ENCODE data around the gene SLC47A2.

Gene SLC47A2

DNA sequence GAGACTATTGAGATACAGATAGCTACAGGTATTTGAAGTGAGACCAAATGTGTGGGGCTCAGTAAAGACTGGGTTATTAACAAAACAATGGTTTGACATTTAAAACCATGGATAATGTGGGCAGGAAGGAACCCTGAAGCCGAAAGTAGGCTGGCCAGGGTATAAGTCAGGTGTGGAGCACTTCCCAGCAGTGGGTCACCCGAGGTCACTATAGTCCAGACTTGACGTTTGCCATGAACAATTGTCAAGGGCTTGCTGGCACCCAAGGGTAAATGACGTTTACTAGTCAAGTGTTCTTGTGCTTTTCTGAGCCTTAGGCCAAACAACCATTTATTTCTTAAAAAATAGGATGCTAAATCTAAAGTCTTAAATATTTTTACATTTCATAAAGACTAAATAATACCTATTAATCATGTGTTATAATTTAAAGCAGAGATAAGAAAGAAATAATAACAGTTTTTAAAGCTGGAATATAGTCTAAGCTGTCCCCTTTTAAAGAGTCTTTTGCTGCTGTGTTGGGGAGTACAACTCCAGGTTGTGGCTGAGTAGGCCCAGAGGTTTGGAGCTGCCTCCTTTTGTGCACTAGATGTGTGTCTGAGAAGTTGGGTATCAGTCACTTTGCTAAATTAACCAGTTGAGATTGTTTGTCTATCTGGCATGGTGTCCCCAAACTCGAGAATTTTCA, 52.1 kb downstream of the SLC47A2 start:
- no peak for DNase-seq

GRCh38 chr17:19663097-19663496, 53.3 kb downstream of the SLC47A2 start:
- no peak for DNase-seq

DNA sequence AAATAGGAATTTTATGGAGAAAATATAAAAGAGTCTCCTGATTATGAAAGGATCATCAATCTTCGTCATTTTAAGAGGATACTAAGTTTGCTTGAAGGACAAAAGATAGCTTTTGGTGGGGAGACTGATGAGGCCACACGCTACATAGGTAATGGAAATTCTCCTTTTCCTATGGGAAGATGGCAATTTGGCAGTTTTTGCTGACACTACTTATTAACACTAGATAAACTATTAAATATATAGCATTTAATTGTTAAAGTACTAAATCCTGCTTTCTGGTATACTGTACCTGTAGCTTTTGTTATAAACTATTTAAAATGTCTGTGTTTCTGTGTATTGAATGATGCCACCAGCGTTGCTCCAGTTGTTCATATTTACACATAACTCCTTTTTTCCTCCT, 55.3 kb downstream of the SLC47A2 start:
- no peak for DNase-seq

DNA sequence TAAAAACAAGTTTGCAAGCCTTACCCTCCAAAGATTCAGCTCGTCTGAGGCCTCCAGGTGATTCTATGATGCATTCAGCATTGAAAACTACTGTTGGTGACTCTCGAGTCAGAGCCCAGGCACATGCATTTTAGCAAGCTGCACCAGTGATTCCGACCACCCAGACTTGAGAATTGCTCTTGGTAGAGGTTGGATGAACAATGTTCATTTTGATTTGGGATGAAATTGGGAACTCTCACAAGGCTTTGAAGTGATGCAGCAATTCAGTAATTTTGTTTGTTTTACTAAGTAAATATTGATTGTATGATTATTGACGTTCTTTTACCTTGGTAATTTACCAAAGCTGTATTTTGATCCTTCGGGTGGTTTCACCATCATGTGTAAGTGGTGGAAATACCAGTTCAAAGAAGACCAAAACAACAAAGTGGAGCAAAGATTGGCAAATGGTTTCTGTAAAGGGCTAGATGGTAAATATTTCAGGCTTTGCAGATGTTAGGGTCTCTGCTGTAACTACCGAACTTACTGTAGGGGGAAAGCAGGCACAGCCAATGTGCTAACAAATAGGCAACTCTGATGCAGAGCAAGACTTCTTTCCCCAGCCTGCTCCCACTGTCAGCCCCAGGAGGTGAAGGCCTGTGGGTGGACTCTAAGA, 56.0 kb downstream of the SLC47A2 start:
- no peak for DNase-seq

DNA sequence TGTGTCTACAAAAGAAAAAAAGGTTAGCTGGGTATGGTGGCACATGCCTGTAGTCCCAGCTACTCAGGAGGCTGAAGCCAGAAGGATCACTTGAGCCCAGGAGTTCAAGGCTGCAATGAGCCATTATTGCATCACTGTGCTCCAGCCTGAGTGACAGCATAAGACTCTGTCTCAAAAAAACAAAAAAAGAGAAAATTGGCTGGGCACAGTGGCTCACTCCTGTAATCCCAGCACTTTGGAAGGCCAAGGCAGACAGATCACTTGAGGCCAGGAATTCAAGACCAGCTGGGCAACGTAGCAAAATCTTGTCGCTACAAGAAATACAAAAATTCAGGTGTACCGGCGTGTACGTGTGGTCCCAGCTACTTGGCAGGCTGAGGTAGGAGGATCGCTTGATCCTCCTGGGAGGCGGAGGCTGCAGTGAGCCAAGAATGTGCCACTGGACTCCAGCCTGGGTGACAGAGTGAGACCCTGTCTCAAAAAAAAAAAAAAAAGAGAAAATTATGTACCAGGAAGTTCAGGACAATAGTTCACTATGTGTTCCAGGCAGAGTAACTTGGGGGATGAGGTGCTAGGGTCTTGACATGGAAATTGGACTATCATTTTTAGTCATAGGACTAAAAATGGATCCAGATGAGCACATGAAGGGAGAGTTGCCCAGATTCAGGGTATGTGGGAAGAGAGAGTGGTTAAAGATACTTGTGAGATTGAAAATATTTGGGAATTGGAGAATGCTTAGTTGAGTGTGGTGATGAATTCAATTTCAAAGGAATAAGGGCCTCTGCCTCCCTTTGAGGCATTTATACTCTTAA, 56.8 kb downstream of the SLC47A2 start:
- no peak for DNase-seq

GRCh38 chr17:19656851-19657581, 59.4 kb downstream of the SLC47A2 start:
- DNase-seq = no peak

DNA sequence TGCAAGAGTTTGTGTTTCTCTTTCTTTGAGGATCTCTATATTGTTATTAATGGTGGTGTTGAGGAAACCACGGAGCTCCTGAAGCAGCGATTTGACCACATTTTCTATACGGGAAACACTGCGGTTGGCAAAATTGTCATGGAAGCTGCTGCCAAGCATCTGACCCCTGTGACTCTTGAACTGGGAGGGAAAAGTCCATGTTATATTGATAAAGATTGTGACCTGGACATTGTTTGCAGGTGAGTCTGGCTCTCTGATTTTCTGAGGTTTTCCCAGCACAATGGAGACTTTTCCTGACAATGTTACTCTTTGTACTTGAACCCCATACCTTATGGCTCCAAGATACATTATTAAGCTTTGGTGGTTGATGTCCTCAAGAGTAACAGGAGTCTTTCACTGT, 60.0 kb downstream of the SLC47A2 start:
- no peak for DNase-seq

DNA sequence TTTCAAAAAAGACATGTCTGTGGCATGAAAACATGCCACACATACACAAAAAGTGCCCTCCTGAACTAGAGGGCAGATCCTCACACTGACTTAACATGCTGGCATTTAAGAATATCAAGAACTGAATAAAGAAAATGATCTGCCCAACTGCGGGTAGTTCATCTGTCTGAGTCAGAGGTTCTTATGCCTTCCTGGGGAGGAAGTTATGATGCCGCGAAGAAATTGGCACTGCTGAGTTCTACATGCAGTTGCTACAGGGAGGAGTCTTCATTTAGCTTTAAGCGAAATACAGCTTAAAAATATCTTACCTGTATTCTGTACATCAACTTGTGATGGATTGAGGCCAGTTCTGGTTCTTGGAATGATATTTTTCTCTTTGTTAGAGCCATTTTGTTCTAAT, 61.5 kb downstream of the SLC47A2 start:
- DNase-seq = no peak

GRCh38 chr17:19654342-19654886, 62.0 kb downstream of the SLC47A2 start:
- DNase-seq = no peak

DNA sequence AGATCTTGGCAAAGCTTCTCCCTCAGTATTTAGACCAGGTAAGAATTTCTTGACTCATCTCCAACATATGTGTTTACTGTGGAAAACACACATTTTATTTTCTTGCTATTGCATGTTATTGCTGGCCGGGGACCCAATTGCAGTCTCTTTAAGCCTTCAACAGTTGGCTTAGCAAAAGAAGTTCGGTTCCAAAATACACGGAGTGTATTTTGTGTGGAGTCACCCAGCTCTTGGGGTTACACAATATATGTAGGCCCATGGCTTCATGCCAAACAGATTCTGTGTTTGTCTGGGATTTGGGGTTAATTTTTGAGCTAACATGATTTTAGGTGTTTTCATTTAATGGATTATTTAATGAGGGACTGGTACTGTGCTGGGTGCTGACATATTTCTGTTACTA, 63.8 kb downstream of the SLC47A2 start:
- no peak for DNase-seq

- no peak for DNase-seq
Observed at GRCh38 chr17:19651451-19652238, 64.7 kb downstream of the SLC47A2 start.

GRCh38 chr17:19650826-19651225, 65.6 kb downstream of the SLC47A2 start:
- no peak for DNase-seq

DNA sequence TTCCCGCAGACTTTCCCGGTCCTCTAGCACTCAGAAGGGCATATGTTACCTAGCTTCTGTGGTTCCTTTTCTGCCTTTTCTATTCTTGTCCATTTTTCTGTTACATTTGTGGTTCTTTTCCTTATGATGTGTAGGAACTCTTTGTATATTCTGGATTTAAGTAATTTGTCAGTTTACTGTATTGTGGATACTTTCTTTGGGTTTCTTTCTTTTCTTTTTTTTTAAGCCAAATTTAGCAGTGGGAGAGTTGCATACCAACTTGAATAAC, 67.2 kb downstream of the SLC47A2 start:
- DNase-seq = no peak

DNA sequence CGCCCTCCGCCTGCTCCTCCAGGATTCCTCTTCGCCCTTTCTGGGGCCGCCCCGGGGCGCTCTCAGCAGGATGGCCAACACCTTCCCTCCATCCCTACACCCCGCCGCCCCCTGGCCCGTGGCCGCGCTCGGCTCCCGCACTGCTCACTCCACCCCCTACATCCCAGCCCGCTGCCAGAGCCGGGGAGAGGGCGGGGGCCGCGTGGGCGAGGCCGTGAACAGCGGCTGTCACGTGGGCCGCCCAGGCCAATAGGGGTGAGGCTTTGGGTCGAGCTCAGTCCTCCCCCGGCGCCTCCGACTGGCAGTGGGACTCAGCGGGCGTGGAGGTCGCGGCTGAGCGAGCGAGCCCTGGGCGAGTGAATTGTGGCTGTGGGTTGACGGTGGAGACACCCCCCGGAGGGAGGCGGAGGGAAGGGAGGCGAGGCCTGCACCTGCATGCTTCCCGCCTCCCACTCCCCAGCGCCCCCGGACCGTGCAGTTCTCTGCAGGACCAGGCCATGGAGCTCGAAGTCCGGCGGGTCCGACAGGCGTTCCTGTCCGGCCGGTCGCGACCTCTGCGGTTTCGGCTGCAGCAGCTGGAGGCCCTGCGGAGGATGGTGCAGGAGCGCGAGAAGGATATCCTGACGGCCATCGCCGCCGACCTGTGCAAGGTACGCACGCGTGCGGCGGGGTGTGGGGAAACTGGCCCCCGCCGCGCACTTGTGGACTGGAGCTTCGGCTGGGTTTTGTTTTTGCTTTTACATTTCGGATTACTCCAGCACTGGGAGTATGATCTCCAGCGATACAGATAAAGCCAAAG, 67.7 kb downstream of the SLC47A2 start, which contains the start of gene ALDH3A2:
ALDH3A2 (plus strand) TSS at position 277 of the 799 bp plus-strand sequence; CDS start at position 498, 221 bp downstream.
- peak; percentile 96 for DNase-seq

DNA sequence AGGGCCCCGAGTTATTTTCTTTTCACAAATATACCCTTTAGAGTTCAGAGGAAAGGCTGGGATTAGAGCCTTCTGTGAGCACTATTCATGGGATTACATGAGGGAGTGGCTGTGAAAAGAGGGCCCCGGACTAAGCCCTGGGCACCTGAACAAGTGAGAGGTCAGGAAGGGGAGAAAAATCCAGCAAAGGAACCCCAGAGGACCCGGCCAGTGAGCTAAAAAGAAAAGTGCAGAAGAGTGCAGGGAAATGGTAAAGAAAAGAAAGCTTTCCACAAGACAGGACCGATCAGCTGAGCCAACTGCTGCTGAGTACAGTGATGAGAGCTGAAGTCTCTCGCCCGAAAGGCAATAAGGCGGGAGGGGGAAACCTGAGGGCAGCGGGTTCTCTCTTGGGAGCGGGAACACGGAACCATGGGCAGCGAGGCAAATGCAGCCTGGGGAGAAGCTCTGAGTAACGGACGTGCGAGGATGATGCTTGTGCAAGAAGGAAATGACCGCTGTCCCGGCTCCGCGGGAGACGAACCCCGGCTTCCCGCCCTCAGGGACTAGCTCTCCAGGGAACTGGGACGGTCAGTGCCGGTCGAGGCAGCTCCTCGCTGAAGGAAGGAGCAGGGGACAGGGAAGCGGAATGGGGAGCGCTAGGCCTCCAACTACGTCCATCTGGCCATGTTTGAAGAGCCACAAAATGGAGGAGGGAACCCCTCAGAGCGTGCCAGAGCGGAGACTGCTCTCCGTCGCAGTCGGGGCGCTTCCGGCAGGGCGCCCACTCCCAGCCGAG, 68.5 kb downstream of the SLC47A2 start:
- DNase-seq = peak; percentile 62

DNA sequence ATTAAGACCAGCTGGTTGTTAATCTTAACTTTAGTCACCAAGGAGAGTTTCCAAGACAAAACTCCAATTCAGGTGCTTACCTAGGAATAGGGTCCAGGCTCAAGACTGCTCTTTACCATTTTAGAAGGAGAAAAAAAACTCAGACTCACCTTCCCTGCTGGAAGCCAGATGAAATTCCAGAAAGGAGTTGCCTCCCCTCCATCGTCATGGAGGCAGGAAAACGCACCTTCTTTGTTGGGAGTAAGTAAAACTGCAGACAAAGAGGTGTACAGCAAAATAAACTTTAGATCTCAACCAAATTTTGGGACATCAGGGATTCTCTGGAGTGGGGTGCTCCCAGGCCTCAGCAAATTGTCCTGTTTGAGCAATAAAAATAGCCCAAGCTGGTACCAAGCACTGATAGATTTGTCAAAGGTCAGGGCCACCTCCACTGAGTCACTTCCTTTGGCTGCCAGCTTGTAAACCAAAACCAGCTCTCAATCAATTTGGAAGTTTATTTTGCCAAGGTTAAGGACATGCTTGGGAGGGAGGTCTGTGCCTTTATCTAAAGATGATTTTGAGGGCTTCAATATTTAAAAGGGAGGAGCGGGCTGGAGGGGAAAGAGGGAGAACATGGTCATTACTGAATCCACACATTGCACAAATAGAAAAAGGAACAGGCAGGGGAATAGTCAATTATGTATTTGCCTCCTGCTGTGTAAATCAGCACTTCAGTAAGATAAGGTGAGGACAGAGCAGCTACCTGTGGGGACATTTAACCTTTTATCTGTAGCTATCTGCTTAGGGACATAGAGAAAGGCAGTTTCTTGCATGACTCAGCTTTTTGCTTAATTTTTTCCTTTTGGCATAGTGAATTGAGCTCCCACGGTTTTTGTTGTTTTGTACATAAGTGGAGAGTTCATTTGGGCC, 69.3 kb downstream of the SLC47A2 start:
- no peak for DNase-seq

- peak; percentile 61 for DNase-seq
Observed at GRCh38 chr17:19645734-19646201, 70.6 kb downstream of the SLC47A2 start.

DNA sequence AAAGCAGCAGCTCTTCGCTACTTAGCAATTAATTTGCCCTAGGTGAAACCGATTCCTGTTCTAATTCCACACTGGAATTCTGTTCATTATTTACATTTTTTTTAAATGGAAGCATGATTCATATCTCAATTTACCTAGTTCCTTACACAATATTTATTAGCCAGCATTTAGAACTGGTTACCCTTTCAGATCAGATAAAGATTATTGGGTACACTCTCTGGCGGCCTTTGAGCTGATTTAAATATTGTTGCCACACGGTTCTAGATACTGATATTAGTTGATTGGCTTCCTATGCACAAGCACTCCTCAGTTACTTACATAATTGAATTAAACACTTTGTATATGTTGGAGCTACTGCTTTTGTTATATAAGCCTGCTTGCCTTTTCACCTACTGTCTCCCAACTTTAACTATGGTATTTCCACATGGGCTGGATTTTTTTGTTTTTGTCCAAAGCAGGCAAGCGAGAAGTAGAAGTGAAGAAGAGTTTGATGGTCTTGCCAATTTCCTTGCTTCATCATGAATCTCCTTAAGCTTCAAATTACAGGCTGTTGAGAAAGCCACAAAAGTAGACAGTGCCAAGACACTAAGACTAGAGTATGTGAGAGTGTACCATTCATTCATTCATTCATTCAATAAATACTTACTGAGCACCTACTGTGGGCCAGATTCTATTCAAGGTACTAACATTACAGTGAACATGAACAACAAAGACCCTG, 71.7 kb downstream of the SLC47A2 start:
- DNase-seq = no peak

Measured in activated CD4-positive, CD25-positive, alpha-beta regulatory T cell treated with anti-CD3 and anti-CD28 coated beads, Interleukin-2, amount 50 U/mL, for 72 hours (primary cell).